K562 (cell line): ENCODE data around the gene ZMYM1. TPM values are rescaled to one million over a fixed set of nuclear protein-coding genes. Genes with fewer than 3 reads are reported as not detected.
A peak's percentile ranks its signal among the peaks of the same experiment; 100 is the strongest.

Experiments
- ARID1B ChIP-seq: fragments of 450-650 bp; IDR thresholded peaks from 2 replicates; pipeline ENCODE4 v1.6.1; 2016; ENCODE audit warnings: antibody characterized with exemption, mild to moderate bottlenecking, inconsistent platforms
- CXXC5 ChIP-seq: fragments of 250-450 bp; sonication (Bioruptor Pico); IDR thresholded peaks from 2 replicates; pipeline ENCODE4 v1.8.0; 2022; ENCODE audit warnings: inconsistent platforms, mild to moderate bottlenecking, moderate library complexity
- KDM5B ChIP-seq: fragments of 200-600 bp; sonication (generic); IDR thresholded peaks from 2 replicates; pipeline ENCODE4 v1.6.1; 2012; ENCODE audit warnings: low read depth, mild to moderate bottlenecking, moderate library complexity, low read length, control low read depth, inconsistent platforms; ENCODE audit not compliant: insufficient replicate concordance
- NBN ChIP-seq: fragments of 450-650 bp; IDR thresholded peaks from 2 replicates; pipeline ENCODE4 v1.6.1; 2016; ENCODE audit warnings: low read depth, mild to moderate bottlenecking
- PHB2 ChIP-seq: fragments of 450-650 bp; IDR thresholded peaks from 2 replicates; pipeline ENCODE4 v1.6.1; 2017; ENCODE audit warnings: low read depth
- SMARCE1 ChIP-seq: fragments of 450-650 bp; IDR thresholded peaks from 2 replicates; pipeline ENCODE4 v1.7.1; 2016; ENCODE audit warnings: mild to moderate bottlenecking
- TAF7 ChIP-seq: fragments of 450-650 bp; IDR thresholded peaks from 2 replicates; pipeline ENCODE4 v1.6.1; 2016; ENCODE audit warnings: missing genetic modification characterization, missing compliant biosample characterization
- ZNF232 ChIP-seq: sonication (generic); formaldehyde crosslinking; IDR thresholded peaks from 2 replicates; pipeline ENCODE4 v1.8.0; 2022; ENCODE audit warnings: mild to moderate bottlenecking, missing genetic modification reagents
- ZNF717 ChIP-seq: fragments of 250-450 bp; sonication (Bioruptor Pico); IDR thresholded peaks from 2 replicates; pipeline ENCODE4 v1.5.0; 2021
- polyA plus RNA-seq, 8 experiments: library from polyadenylated mRNA; depleted of rRNA in 4 of 8; stranded (reverse) in 5 of 8; unstranded in 3 of 8; fragments of >200 nt; fragmentation: Nextera tagmentation in 2 of 8; fragmentation: Illumina TruSeq in 1 of 8; extraction: Ambion mirVana in 2 of 8; extraction: Trizol in 1 of 8; gene quantifications; 2 replicates each; pipeline versions ENCODE4 v1.2.1 to v1.2.3, GENCODE V29; 2011 to 2014; ENCODE audit warnings: inconsistent platforms in 1 of 8, missing spikeins in 1 of 8
- total RNA-seq, 7 experiments: library from RNA; depleted of rRNA in 6 of 7; stranded (reverse); fragments of >200 nt in 6 of 7; fragmentation: Illumina TruSeq in 2 of 7; extraction: Trizol in 2 of 7; gene quantifications; 2 replicates each; pipeline versions ENCODE4 v1.2.1 to v1.2.3, GENCODE V29; 2011 to 2021; ENCODE audit warnings: low replicate concordance in 1 of 7
- TF ChIP-seq, protein P1 (sequence below), 2 experiments: fragments of 450-650 bp; IDR thresholded peaks; 2 replicates each; pipeline ENCODE4 v1.6.1; 2016; ENCODE audit warnings: mild to moderate bottlenecking in 2 of 2, borderline replicate concordance in 1 of 2, low read depth in 1 of 2, moderate library complexity in 1 of 2
- TF ChIP-seq, protein P2 (sequence below): fragments of 450-650 bp; conservative IDR thresholded peaks from 2 replicates; pipeline ENCODE4 v1.6.1; 2016; ENCODE audit warnings: missing genetic modification characterization, low read depth, mild to moderate bottlenecking, control low read depth, missing compliant biosample characterization
- TF ChIP-seq, protein P3 (sequence below), 2 experiments: fragments of 250-450 bp in 1 of 2; fragments of 450-650 bp in 1 of 2; sonication (Bioruptor Pico) in 1 of 2; IDR thresholded peaks; 2 replicates each; pipeline versions ENCODE4 v1.6.1 to v1.8.0; 2016 to 2021; ENCODE audit warnings: mild to moderate bottlenecking in 2 of 2, moderate library complexity in 2 of 2, missing compliant biosample characterization in 1 of 2, missing genetic modification characterization in 1 of 2
- TF ChIP-seq, protein P4 (sequence below): fragments of 250-450 bp; sonication (Bioruptor Pico); IDR thresholded peaks from 2 replicates; pipeline ENCODE4 v1.4.0; 2020; ENCODE audit warnings: borderline replicate concordance

ZMYM1 gene
- total and polyA plus RNA-seq, 9 of the 15 experiments (the other 6 are each of a cell fraction or from before 2014, with no cell fraction given): 7.5 to 25.4 (median 15.8) TPM

DNA sequence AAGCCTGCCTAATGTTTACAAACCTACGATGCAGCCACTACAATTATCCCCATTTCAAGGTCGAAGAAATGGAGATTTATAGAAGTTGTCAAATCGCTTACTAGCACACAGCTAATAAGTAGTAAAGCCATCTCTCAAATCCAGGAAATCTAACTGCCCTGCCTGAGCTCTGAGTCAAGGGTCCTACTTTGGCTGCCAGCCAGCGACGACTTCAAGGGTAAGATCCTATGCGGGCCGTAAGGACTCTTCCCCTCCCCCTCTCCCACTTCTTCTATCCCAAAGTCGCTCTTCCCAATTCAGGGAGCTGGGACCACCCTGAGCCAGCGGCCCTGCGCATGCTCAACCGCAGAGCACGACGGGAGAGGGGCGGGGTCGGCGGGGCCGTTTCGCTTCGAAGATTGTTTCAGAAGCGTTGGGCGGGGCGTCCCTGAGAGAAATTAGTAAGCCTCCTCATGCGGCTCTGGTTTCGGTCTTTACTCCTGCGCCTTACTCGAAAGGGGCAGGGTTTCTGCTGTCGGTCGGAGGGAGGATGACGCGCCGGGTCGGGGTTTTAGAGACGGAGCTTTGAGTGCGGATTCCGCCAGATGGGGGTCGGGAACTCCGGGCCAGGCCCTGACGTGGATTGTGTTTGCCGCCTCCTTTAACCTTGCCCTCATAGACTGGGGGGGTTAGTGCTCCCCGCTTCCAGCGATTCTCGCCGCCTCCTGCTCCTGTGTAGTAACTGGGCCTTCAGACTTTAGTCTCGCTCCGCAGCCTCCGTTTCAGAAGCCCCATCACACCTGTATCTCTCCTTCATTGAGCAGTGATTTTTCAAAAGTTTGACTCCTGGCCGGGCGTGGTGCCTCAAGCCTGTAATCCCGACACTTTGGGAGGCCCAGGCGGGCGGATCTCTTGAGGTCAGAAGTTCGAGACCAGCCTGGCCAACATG lies at the start of gene ZMYM1 (continued):
- TF ChIP-seq, protein P1, sequence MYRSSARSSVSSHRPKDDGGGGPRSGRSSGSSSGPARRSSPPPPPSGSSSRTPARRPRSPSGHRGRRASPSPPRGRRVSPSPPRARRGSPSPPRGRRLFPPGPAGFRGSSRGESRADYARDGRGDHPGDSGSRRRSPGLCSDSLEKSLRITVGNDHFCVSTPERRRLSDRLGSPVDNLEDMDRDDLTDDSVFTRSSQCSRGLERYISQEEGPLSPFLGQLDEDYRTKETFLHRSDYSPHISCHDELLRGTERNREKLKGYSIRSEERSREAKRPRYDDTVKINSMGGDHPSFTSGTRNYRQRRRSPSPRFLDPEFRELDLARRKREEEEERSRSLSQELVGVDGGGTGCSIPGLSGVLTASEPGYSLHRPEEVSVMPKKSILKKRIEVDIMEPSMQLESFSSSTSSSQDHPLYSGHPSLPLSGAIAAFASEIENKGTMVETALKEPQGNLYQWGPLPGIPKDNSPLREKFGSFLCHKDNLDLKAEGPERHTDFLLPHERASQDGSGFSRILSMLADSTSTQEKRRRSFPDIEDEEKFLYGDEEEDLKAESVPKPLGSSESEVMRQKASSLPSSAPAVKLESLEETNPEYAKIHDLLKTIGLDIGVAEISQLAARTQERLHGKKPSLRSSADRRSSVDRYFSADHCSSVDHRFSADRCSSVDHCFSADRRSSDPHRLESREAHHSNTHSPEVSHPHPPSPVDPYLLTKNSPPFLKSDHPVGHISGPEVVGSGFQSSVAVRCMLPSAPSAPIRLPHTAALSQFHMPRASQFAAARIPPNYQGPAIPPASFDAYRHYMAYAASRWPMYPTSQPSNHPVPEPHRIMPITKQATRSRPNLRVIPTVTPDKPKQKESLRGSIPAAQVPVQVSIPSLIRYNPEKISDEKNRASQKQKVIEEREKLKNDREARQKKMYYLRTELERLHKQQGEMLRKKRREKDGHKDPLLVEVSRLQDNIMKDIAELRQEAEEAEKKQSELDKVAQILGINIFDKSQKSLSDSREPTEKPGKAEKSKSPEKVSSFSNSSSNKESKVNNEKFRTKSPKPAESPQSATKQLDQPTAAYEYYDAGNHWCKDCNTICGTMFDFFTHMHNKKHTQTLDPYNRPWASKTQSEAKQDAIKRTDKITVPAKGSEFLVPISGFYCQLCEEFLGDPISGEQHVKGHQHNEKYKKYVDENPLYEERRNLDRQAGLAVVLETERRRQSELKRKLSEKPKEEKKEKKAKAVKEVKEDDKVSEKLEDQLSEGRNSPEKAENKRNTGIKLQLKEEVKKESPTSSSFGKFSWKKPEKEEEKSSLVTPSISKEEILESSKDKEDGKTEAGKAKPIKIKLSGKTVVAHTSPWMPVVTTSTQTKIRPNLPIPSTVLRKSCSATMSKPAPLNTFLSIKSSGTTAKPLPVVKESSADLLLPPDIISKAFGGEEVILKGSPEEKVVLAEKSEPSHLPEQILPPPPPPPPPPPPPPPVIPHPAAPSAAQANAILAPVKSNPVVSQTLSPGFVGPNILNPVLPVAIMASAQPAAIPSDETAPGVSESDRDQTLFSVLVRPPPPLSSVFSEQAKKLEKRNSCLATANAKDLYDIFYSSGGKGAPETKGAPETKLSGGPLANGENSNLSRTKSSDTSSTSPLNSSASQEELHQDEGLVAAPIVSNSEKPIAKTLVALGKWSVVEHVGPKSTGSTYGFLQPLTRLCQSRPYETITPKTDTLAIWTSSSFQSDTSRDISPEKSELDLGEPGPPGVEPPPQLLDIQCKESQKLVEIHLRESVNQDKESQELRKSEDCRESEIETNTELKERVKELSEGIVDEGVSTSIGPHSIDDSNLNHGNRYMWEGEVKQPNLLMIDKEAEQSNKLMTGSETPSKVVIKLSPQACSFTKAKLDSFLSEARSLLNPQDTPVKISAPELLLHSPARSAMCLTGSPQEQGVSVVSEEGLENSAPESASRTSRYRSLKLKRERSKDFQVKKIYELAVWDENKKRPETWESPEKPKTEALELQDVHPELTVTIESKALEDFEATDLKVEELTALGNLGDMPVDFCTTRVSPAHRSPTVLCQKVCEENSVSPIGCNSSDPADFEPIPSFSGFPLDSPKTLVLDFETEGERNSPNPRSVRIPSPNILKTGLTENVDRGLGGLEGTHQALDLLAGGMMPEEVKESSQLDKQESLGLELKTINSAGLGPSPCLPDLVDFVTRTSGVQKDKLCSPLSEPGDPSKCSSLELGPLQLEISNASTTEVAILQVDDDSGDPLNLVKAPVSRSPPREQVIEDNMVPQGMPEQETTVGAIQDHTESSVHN (IDR thresholded peaks at IDR 0.05; ENCODE audit: borderline replicate concordance in 1 of 2, low read depth in 1 of 2): peak in 1 of 2 experiments; percentile 28; a peak in 1 of 4 replicates
- TF ChIP-seq, protein P2, sequence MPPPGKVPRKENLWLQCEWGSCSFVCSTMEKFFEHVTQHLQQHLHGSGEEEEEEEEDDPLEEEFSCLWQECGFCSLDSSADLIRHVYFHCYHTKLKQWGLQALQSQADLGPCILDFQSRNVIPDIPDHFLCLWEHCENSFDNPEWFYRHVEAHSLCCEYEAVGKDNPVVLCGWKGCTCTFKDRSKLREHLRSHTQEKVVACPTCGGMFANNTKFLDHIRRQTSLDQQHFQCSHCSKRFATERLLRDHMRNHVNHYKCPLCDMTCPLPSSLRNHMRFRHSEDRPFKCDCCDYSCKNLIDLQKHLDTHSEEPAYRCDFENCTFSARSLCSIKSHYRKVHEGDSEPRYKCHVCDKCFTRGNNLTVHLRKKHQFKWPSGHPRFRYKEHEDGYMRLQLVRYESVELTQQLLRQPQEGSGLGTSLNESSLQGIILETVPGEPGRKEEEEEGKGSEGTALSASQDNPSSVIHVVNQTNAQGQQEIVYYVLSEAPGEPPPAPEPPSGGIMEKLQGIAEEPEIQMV (tag): no peak
- TF ChIP-seq ZNF717 (CRISPR knock-in tag) (no peak), PHB2 (no peak), ARID1B (peak; percentile 16; the same call in 1 of the 2 replicates), CXXC5 (peak; percentile 82), ZNF232 (CRISPR knock-in tag) (0 out of 2 replicates have a peak, but pooled peaks have one; percentile 46), NBN (peak; percentile 46; the same call in 1 of the 2 replicates), SMARCE1 (peak; percentile 22; the same call in 1 of the 2 replicates), TAF7 (tag) (peak; percentile 93), KDM5B (peak; percentile 76)
- TF ChIP-seq, protein P3, sequence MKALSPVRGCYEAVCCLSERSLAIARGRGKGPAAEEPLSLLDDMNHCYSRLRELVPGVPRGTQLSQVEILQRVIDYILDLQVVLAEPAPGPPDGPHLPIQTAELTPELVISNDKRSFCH (CRISPR knock-in tag; IDR thresholded peaks at IDR 0.05): no peak
- TF ChIP-seq, protein P3 (tag; IDR thresholded peaks at IDR 0.05): 0 out of 2 replicates have a peak, but pooled peaks have one; percentile 41
- TF ChIP-seq, protein P4, sequence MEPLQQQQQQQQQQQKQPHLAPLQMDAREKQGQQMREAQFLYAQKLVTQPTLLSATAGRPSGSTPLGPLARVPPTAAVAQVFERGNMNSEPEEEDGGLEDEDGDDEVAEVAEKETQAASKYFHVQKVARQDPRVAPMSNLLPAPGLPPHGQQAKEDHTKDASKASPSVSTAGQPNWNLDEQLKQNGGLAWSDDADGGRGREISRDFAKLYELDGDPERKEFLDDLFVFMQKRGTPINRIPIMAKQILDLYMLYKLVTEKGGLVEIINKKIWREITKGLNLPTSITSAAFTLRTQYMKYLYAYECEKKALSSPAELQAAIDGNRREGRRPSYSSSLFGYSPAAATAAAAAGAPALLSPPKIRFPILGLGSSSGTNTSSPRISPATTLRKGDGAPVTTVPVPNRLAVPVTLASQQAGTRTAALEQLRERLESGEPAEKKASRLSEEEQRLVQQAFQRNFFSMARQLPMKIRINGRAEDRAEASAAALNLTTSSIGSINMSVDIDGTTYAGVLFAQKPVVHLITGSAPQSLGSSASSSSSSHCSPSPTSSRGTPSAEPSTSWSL (CRISPR knock-in tag): no peak
